GM19397 (cell line): ENCODE measurements around the gene DHX16.

ENCODE experiments used
- ATAC-seq: cut with Tn5 transposase; IDR thresholded peaks from one replicate; pipeline ENCODE4 v1.9.1; 2021; ENCODE audit warnings: mild to moderate bottlenecking, moderate library complexity; ENCODE audit not compliant: unreplicated experiment

The DHX16 gene

GRCh38 chr6:30696432-30696831 is 23.6 kb upstream of the DHX16 start:
- ATAC-seq, result no peak

GRCh38 chr6:30691208-30691847 is 18.5 kb upstream of the DHX16 start:
- no peak for ATAC-seq

GRCh38 chr6:30690403-30691207 is 17.8 kb upstream of the DHX16 start, which contains the start of gene NRM:
Gene NRM (minus strand): TSS chr6:30690984. CDS start chr6:30690974, 10 bp downstream.
- ATAC-seq, result peak; percentile 30

GRCh38 chr6:30689985-30690384 is 17.2 kb upstream of the DHX16 start:
- no peak for ATAC-seq

GRCh38 chr6:30689022-30689865 is 16.4 kb upstream of the DHX16 start:
- no peak for ATAC-seq

GRCh38 chr6:30688569-30688968 is 15.8 kb upstream of the DHX16 start:
- no peak for ATAC-seq

GRCh38 chr6:30687659-30688431 is 15.0 kb upstream of the DHX16 start:
- ATAC-seq, result no peak

GRCh38 chr6:30686908-30687658 is 14.3 kb upstream of the DHX16 start:
- peak; percentile 45 for ATAC-seq

- ATAC-seq, result peak; percentile 16
These were observed 13.5 kb upstream of the DHX16 start, which contains the start of gene PPP1R18 for GRCh38 chr6:30686009-30686907. Gene PPP1R18 (minus strand): TSS chr6:30686645. CDS start chr6:30686018, 627 bp downstream.

GRCh38 chr6:30685157-30686008 is 12.6 kb upstream of the DHX16 start:
- no peak for ATAC-seq

GRCh38 chr6:30684386-30685156 is 11.8 kb upstream of the DHX16 start:
- ATAC-seq, result no peak

- no peak for ATAC-seq
These were observed 11.2 kb upstream of the DHX16 start for GRCh38 chr6:30683980-30684338.

- ATAC-seq, result no peak
These were observed 10.6 kb upstream of the DHX16 start for GRCh38 chr6:30683183-30683979.

GRCh38 chr6:30682143-30683117 is 9.6 kb upstream of the DHX16 start:
- ATAC-seq, result peak; percentile 30

GRCh38 chr6:30681766-30682142 is 8.9 kb upstream of the DHX16 start:
- no peak for ATAC-seq
